Measurements from ENCODE around the gene CD244. TPM values are rescaled to one million over a fixed set of nuclear protein-coding genes. Genes with fewer than 3 reads are reported as not detected.

The CD244 gene
- polyA plus RNA-seq, 1 donor from 2014 or later = not detected

GRCh38 chr1:160818207-160818937, 44.3 kb downstream of the CD244 start:
- H3K27ac ChIP-seq (ENCODE audit: low read length) = no peak overlapping the region
- no peak overlapping the region for H3K4me3 ChIP-seq (ENCODE audit: low read length)
- H3K9ac ChIP-seq (ENCODE audit: low read length) = no peak overlapping the region
- H3K9me2 ChIP-seq (ENCODE audit: insufficient read depth, low read length) = no peaks in the 10 kb centered on the region
- no peaks in the 10 kb centered on the region for H4K20me1 ChIP-seq (ENCODE audit: insufficient read depth)
- no peak overlapping the region for H3K4me2 ChIP-seq (ENCODE audit: low read length)
- H3K27me3 ChIP-seq (ENCODE audit: insufficient read depth, low read depth, low read length) = no peaks in the 10 kb centered on the region
- H3K9me3 ChIP-seq (ENCODE audit: low read length) = no peaks in the 10 kb centered on the region
- no peaks in the 10 kb centered on the region for H3K36me3 ChIP-seq (ENCODE audit: insufficient read depth, low read length)
- H3F3A ChIP-seq (ENCODE audit: insufficient read depth, low read length, poor library complexity, severe bottlenecking) = no peaks in the 10 kb centered on the region
- no peak overlapping the region for H2AFZ ChIP-seq (ENCODE audit: low read depth, low read length)
- no peaks in the 10 kb centered on the region for H3K79me2 ChIP-seq (replicated peaks; ENCODE audit: insufficient read depth, low read length)
- TF ChIP-seq EP300 (conservative IDR thresholded peaks at IDR 0.05; ENCODE audit: poor library complexity, severe bottlenecking) = no peak
- TF ChIP-seq REST (IDR thresholded peaks at IDR 0.05; ENCODE audit: borderline replicate concordance) = no peak
- no peak for TF ChIP-seq RAD21 (conservative IDR thresholded peaks at IDR 0.05)
- no peak for TF ChIP-seq EZH2 (IDR thresholded peaks at IDR 0.05; ENCODE audit: borderline replicate concordance, insufficient read depth, low read length, poor library complexity, severe bottlenecking)
- no peak for TF ChIP-seq MXI1 (conservative IDR thresholded peaks at IDR 0.05; ENCODE audit: poor library complexity, severe bottlenecking)
- TF ChIP-seq CTCF (IDR thresholded peaks at IDR 0.05; ENCODE audit: poor library complexity, severe bottlenecking) = no peak

DNA sequence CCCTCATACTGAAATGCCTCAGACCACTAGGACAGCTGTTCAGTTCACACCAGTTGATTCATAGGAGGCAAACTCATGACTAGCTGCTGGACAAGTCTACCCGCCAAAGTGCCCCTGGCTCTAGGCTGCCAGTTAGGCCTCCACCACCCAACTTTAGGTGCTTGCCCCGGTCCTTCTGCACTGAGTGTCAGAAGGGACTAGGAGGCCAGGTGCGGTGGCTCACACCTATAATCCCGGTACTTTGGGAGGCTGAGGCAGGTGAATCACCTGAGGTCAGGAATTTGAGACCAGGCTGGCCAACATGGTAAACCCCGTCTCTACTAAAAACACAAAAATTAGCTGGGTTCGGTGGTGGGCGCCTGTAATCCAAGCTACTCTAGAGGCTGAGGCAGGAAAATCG, 47.8 kb downstream of the CD244 start:
- H3K4me3 ChIP-seq (ENCODE audit: low read length) = no peak overlapping the region
- H3K27ac ChIP-seq (ENCODE audit: low read length) = no peak overlapping the region
- H3K9me3 ChIP-seq (ENCODE audit: low read length) = no peaks in the 10 kb centered on the region
- no peak overlapping the region for H2AFZ ChIP-seq (ENCODE audit: low read depth, low read length)
- H3K27me3 ChIP-seq (ENCODE audit: insufficient read depth, low read depth, low read length) = no peaks in the 10 kb centered on the region
- H3F3A ChIP-seq (ENCODE audit: insufficient read depth, low read length, poor library complexity, severe bottlenecking) = no peaks in the 10 kb centered on the region
- no peak for TF ChIP-seq CTCF (IDR thresholded peaks at IDR 0.05; ENCODE audit: poor library complexity, severe bottlenecking)
- TF ChIP-seq MXI1 (conservative IDR thresholded peaks at IDR 0.05; ENCODE audit: poor library complexity, severe bottlenecking) = no peak
- TF ChIP-seq POLR2AphosphoS5 (IDR thresholded peaks at IDR 0.05) = no peak
- no peak for TF ChIP-seq TAF1 (IDR thresholded peaks at IDR 0.05; ENCODE audit: low read depth)
- no peak for TF ChIP-seq SMC3 (conservative IDR thresholded peaks at IDR 0.05; ENCODE audit: poor library complexity)
- TF ChIP-seq RAD21 (conservative IDR thresholded peaks at IDR 0.05) = no peak
- no peak for TF ChIP-seq EP300 (conservative IDR thresholded peaks at IDR 0.05; ENCODE audit: poor library complexity, severe bottlenecking)
- no peak for TF ChIP-seq REST (IDR thresholded peaks at IDR 0.05; ENCODE audit: borderline replicate concordance)
- no peak for TF ChIP-seq EZH2 (IDR thresholded peaks at IDR 0.05; ENCODE audit: borderline replicate concordance, insufficient read depth, low read length, poor library complexity, severe bottlenecking)
- H4K20me1 ChIP-seq (ENCODE audit: insufficient read depth) = no peaks in the 10 kb centered on the region
- H3K4me2 ChIP-seq (ENCODE audit: low read length) = no peak overlapping the region
- no peaks in the 10 kb centered on the region for H3K9me2 ChIP-seq (ENCODE audit: insufficient read depth, low read length)
- no peak overlapping the region for H3K9ac ChIP-seq (ENCODE audit: low read length)
- no peaks in the 10 kb centered on the region for H3K36me3 ChIP-seq (ENCODE audit: insufficient read depth, low read length)
- H3K79me2 ChIP-seq (replicated peaks; ENCODE audit: insufficient read depth, low read length) = no peaks in the 10 kb centered on the region

Measured in neural cell (in vitro differentiated cells).